ENCODE results near the gene P4HB. TPM values are rescaled to one million over a fixed set of nuclear protein-coding genes. Genes with fewer than 3 reads are reported as not detected.

Gene P4HB
- polyA plus RNA-seq, 12 donors = 346 to 655 (median 404) TPM; not detected in 1

GRCh38 chr17:81871387-81872230 lies 11.3 kb upstream of the P4HB start:
- DNase-seq = peak; percentile 92

GRCh38 chr17:81870981-81871386 lies 10.6 kb upstream of the P4HB start, which contains the start of gene ARHGDIA:
Gene ARHGDIA, minus strand, starts transcription at chr17:81871337. Its CDS starts 1,407 bp downstream, at chr17:81869930.
- no peak for DNase-seq

GRCh38 chr17:81870131-81870980 lies 10.0 kb upstream of the P4HB start:
- no peak for DNase-seq

- no peak for DNase-seq
Measured at GRCh38 chr17:81869221-81870130, 9.1 kb upstream of the P4HB start.

GRCh38 chr17:81868674-81869220 lies 8.4 kb upstream of the P4HB start:
- no peak for DNase-seq

GRCh38 chr17:81867991-81868673 lies 7.8 kb upstream of the P4HB start:
- DNase-seq = no peak

- DNase-seq = no peak
Measured at GRCh38 chr17:81867170-81867990, 7.0 kb upstream of the P4HB start.

- DNase-seq = no peak
Measured at GRCh38 chr17:81866440-81867169, 6.3 kb upstream of the P4HB start.

- DNase-seq = no peak
Measured at GRCh38 chr17:81865733-81866439, 5.6 kb upstream of the P4HB start.

GRCh38 chr17:81865358-81865732 lies 5.0 kb upstream of the P4HB start:
- DNase-seq = no peak

GRCh38 chr17:81863833-81864768 lies 3.8 kb upstream of the P4HB start:
- DNase-seq = no peak

GRCh38 chr17:81863123-81863675 lies 2.9 kb upstream of the P4HB start:
- no peak for DNase-seq

- DNase-seq = peak; percentile 100
Measured at GRCh38 chr17:81860756-81861568, 627 bp upstream of the P4HB start.

- no peak for DNase-seq
Measured at GRCh38 chr17:81858967-81859905, 1.1 kb downstream of the P4HB start.

Measured in muscle of arm (tissue), 12 donors.